ENCODE measurements around the gene FMN1.

Gene FMN1

GRCh38 chr15:32864841-32865240 lies 329.7 kb downstream of the FMN1 start:
- ChIA-PET POLR2A (interaction anchor here (0.5 kb wide), 1 partner anchor 113 kb away, joined by 3 read pairs; no protein-coding TSS in a partner anchor), CTCF (interaction anchor here (0.7 to 1.8 kb wide), 5 partner anchors 11 to 203 kb away, joined by 3 to 5 read pairs (median 3); no protein-coding TSS in a partner anchor)
- no peak for DNase-seq (ENCODE audit: low read depth, low spot score)
- TF ChIP-seq CTCF (IDR thresholded peaks at IDR 0.05; ENCODE audit: insufficient read depth, low read length, missing control alignments) = no peak
- no peak overlapping the region for H3K4me3 ChIP-seq (ENCODE audit: low read depth, low read length)

- POLR2A ChIA-PET = no interaction called here
- no peak for TF ChIP-seq CTCF (IDR thresholded peaks at IDR 0.05; ENCODE audit: insufficient read depth, low read length, missing control alignments)
- CTCF ChIA-PET = interaction anchor here (0.9 to 1.8 kb wide), 4 partner anchors 10 to 202 kb away, joined by 3 to 5 read pairs (median 4); no protein-coding TSS in a partner anchor
- no peak for DNase-seq (ENCODE audit: low read depth, low spot score)
- H3K4me3 ChIP-seq (ENCODE audit: low read depth, low read length) = no peak overlapping the region
These were observed 330.5 kb downstream of the FMN1 start for GRCh38 chr15:32864051-32864450.

GRCh38 chr15:32861761-32862160 lies 332.8 kb downstream of the FMN1 start:
- ChIA-PET POLR2A (interaction anchor here (0.6 to 1.6 kb wide), 5 partner anchors 8 to 139 kb away, joined by 3 to 7 read pairs (median 7); no protein-coding TSS in a partner anchor), CTCF (interaction anchor here (1.0 to 2.1 kb wide), 7 partner anchors 17 to 212 kb away, joined by 3 to 10 read pairs (median 4); no protein-coding TSS in a partner anchor)
- H3K4me3 ChIP-seq (ENCODE audit: low read depth, low read length) = peak overlapping the region; percentile 7
- no peak for TF ChIP-seq CTCF (IDR thresholded peaks at IDR 0.05; ENCODE audit: insufficient read depth, low read length, missing control alignments)
- DNase-seq (ENCODE audit: low read depth, low spot score) = peak; percentile 70

- ChIA-PET CTCF (interaction anchor here (1.2 to 2.1 kb wide), 4 partner anchors 17 to 212 kb away, joined by 3 to 6 read pairs (median 4); no protein-coding TSS in a partner anchor), POLR2A (interaction anchor here (0.6 to 1.6 kb wide), 5 partner anchors 9 to 138 kb away, joined by 3 to 7 read pairs (median 7); no protein-coding TSS in a partner anchor)
- TF ChIP-seq CTCF (IDR thresholded peaks at IDR 0.05; ENCODE audit: insufficient read depth, low read length, missing control alignments) = no peak
- DNase-seq (ENCODE audit: low read depth, low spot score) = no peak
- no peak overlapping the region for H3K4me3 ChIP-seq (ENCODE audit: low read depth, low read length)
These were observed 333.3 kb downstream of the FMN1 start for GRCh38 chr15:32861174-32861573.

GRCh38 chr15:32859996-32860395 lies 334.5 kb downstream of the FMN1 start:
- DNase-seq (ENCODE audit: low read depth, low spot score) = no peak
- TF ChIP-seq CTCF (IDR thresholded peaks at IDR 0.05; ENCODE audit: insufficient read depth, low read length, missing control alignments) = no peak
- POLR2A ChIA-PET = no interaction called here
- no peak overlapping the region for H3K4me3 ChIP-seq (ENCODE audit: low read depth, low read length)
- CTCF ChIA-PET = interaction anchor here (2.1 kb wide), 1 partner anchor 134 kb away, joined by 7 read pairs; no protein-coding TSS in a partner anchor

GRCh38 chr15:32859251-32859650 lies 335.3 kb downstream of the FMN1 start:
- CTCF ChIA-PET = interaction anchor here (0.9 to 2.1 kb wide), 6 partner anchors 10 to 134 kb away, joined by 3 to 7 read pairs (median 3); no protein-coding TSS in a partner anchor
- H3K4me3 ChIP-seq (ENCODE audit: low read depth, low read length) = no peak overlapping the region
- no peak for DNase-seq (ENCODE audit: low read depth, low spot score)
- POLR2A ChIA-PET = interaction anchor here (1.0 to 1.6 kb wide), 2 partner anchors 16 to 19 kb away, joined by 4 read pairs; no protein-coding TSS in a partner anchor
- TF ChIP-seq CTCF (IDR thresholded peaks at IDR 0.05; ENCODE audit: insufficient read depth, low read length, missing control alignments) = no peak
